CD4-positive, alpha-beta T cell treated with Interleukin-10 for 1 hour (primary cell): ENCODE data around the gene OR2C3.
"Not testable (repeated sequence)": the region's sequence is repeated elsewhere in the genome, so short reads cannot be mapped to it uniquely, and the experiment has no call there.

Source experiments
- DNase-seq: peaks from one replicate; pipeline ENCODE4 v3.0.0-alpha.2; 2020

OR2C3 gene

DNA sequence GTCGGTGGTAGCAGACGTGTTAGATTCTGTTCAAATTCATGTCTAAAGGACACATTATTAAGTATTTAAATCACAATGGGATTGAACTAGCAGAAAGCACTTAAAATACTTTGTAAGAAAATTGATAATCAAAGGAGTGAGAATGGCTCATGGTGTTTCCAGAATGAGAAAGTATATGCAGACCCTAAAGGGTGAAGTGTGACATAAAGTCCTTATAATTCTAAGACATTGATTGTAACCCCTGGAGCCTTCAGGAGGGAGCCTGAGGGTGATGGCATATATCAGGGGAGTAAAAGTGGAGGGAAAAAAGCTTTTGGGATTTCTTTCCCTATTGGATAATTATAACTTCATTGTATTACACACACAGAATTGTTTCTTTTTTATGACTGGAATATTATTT lies at the start of gene OR2C3:
Gene OR2C3 (minus strand): TSS at position 101 of the 400 bp plus-strand sequence. CDS start 3,929 bp downstream, outside the sequence.
- DNase-seq, result no peak

DNA sequence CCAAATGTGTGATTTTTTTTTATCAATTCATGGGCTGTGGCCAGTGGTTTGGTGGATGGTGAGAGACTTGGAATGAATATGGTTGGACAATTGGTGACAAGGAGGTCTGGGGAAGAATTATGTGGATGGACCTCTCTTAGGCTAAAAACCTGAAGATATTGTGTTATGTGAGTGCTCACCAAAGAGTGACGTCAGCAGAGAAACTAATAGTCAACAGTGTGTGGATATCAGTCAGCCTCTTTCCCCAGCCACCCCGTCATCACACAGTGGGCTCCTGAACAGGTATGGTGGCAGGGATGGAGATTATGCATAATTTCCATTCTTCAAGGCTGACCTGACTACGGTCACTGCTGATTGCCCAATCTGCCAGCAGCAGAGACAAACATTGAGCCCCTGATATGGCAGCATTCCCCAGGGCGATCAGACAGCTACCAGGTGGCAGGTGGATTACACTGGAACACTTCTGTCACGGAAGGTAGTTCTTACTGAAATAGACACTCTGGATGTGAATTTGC lies 42.8 kb upstream of the OR2C3 start:
- no peak for DNase-seq

DNA sequence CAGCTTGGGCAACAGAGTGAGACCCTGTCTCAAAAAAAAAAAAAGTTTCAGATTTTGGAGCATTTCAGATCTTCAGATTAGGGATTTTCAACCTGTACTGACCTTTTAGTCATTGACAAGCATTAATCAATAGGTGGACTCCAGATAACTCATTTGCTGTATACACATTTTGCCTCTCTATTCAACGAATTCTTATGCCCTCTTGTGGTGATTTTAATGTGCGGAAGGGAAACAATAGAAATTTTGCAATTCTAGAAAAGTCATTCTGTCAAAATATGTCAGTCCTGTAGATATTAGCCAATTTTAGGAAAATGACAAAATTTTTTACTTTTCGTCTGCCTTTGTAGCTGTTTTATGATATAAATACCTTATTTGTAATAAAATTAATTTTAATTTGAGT lies 40.3 kb upstream of the OR2C3 start:
- peak; percentile 2 for DNase-seq

DNA sequence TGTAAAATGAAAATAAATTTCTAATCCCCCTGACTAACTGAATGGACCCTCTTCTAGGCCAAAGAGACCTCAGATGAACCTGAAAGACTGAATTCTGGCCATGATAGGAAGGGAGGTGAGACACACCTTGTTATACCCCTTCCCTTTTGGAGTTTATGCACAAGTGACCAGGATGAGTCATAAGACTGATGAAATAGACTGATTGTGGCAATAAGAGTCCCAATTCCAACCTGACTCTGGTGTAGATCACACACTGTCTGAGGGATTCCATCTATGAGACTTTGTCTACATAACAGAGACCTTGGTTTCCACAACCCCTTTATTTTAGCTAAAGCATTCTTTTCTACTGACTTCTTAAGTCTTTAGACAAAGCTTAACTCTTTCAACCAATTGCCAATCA lies 38.4 kb upstream of the OR2C3 start:
- DNase-seq, result no peak

DNA sequence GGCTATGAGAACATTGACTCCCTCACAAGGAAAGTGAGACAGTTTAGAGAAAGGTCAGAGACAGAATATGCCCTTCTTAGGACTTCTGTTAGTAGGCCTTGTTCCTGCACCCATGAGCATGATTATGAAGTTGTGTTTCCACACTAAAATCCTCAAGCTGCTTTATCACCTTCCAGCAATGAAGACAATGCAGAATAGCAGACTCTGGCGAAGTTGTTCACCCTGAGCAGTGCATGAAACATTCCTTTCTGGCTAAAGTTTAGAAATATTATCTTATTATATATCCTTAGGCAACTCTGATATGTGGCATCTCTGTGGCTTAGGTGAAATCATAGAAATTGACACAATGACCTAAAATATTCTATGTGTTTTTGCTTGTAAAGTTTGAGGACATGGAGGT lies 38.0 kb upstream of the OR2C3 start:
- DNase-seq, result no peak

DNA sequence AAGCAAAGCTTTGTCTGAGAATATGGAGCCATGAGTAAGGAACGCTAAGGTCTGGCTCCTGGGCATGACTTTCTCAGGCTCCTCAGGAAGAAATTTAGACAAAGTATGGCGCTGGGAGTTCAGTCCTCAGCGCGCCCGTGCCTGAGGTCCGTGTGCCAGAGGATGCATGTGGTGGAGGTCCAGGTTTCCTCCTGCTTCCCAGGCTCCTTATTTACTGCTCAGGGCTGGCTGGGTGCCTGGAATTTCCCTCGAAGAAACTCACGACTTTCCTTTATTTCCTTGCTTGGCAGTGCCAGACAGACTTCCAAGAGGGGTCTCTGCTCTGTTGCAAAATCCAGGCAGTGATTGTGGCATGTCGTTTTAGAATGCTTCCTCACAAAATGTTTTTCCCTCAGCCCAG lies 26.0 kb upstream of the OR2C3 start:
- no peak for DNase-seq

DNA sequence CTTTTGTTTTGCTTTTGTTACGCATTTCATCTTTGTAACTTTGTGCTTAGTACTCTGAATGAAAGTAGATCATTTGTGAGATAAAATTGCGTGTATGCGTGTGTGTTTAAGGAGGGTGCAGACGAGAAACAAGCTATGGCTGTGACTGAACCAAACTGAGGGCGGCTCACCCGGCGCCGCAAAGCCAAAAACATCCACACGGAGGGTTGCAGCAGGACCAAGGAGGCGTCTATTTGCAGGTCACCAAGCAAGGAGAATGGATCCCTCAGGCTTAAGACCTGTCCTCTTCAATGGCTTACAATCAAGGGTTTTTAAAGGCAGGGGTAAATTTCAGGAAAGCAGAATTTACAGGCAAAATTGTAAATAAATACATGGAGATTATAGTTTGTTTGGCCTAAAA lies 25.5 kb upstream of the OR2C3 start:
- no peak for DNase-seq

DNA sequence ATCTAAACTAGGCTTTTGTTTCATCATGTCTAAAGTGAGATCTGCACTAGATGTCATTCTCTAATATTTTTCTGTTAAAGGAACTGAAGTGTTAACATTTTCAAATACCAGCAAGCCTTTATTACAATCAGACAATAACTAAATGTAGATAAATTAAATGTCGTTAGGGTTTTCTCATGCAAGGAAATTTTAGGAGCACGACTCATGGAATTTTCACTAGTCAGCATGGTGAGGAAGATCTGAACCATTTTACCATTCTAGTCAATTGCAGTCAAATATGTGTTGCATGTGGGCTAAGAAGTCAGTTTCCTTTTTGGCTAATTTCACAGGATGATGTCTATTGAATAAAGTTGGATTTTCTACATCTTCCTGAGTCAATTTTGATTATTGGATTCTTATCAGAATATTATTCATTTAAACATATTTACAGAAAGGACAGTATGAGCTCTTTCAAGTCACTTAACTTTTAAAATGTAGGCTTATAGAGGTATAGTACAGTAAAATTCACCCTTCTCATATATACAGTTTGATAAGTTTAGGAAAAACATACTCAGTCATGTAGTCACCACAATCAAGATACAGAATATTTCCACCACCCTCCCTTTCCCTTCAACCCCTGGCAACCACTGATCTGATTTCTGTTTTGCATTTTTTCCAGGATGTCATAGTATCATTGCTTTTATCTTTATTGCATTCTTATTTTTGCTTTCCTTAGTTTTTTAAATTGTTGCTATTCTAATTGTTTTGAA lies 21.9 kb upstream of the OR2C3 start:
- no peak for DNase-seq

DNA sequence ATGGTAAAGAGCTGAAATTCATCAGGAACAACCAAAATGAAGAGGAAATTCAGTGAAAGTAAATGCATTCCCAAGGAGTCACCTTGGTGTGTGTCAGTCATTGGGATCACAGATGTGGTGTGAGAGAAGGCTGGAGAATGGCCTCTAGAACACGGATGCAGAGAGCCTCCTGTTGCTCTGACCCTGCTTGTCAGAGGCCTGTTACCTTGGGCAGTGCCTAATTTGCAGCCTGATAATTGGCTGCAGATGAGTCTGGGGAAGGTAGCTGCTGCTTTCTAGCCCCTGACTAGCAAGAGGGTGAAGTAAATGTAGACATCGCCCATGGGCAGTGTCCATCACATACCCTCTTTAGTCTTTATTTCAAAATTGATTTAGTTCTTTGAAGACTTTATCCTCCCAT lies 16.0 kb upstream of the OR2C3 start:
- DNase-seq, result no peak

DNA sequence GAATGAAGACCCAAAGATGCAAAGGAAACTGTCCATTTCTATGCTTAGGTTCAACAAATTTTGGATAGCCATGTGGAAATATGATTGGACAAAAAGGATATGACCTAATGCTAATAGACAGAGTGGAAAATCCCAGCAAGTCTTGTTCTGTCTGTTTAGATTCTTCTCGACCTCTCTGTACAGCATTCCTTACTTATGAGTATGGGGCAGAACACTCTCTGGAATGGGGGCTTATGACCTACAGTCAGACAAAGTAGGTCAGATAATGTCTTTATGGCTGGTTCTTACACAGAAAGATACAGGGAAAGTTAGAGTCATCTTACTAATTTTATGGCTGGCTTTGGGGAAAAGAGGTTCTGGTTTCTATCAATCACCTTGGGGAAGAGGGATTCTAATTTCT lies 15.5 kb upstream of the OR2C3 start:
- no peak for DNase-seq

GRCh38 chr1:247548769-247549182 lies 12.5 kb upstream of the OR2C3 start, which contains the start of gene GCSAML:
TSS of gene GCSAML (plus strand) at chr1:247549134. CDS start at chr1:247549192, 58 bp downstream.
- no peak for DNase-seq

DNA sequence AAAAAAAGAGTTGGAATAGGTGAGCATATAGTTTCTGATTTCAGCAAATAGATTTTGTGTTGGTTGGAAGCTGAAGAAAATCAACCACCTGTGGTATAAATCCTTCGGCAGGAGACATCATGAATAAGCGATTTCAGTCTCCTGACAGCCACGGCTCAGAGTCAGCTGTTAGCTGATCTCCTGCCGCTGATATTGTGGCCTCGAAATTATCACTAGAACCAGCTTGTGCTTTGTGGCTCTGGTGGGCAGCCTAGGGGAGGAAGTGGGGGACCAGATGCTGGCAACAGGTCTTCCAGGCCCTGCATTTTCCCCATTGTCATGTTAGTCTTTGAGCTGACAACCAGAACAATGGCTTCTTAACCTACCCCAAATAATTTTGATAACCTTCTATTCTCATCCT lies 11.9 kb upstream of the OR2C3 start:
- no peak for DNase-seq

GRCh38 chr1:247542811-247543210 lies 6.6 kb upstream of the OR2C3 start:
- no peak for DNase-seq

GRCh38 chr1:247540581-247540980 lies 4.3 kb upstream of the OR2C3 start:
- DNase-seq, result no peak

DNA sequence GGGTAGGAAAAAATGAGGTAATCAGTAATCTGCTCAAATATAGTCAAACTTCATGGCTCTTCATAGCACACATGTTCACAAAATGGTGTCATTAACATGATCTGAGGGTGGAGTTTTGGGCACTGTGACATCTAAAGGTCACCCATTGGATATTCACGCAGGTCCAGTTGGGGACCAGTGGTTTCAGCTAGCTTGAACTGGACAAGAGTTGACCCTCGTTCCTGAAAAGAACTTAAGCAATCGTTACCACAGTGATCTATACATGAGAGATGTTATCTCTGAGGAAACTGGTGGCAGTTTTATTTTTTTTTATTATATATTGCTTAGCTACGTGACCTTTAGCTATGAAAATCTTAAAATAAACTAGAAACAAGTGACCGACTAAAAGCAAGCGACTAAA lies 3.0 kb upstream of the OR2C3 start:
- no peak for DNase-seq

- DNase-seq, result no peak
Measured at GRCh38 chr1:247538561-247538960, 2.3 kb upstream of the OR2C3 start.

DNA sequence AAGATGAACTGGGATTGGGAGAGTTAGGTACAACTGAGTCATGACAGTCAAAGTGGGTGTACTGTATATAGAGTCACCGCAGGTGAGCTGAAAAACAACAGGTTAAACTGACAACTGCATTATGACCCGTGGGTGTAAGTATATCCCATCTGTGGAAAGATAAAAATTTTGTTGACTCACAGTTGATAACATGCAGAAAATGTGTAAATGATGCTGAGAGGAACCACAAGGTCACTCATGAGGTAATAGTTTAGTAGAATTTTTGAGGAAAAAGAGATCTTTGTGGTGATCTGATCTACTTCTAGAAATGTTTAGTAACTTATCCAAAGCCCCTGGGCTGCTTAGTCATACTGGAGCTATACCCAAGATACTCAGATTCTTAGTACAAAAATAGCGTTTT lies 838 bp downstream of the OR2C3 start:
- DNase-seq, result no peak

GRCh38 chr1:247531937-247532336 lies 4.3 kb downstream of the OR2C3 start:
- DNase-seq, result no peak

GRCh38 chr1:247530785-247531184 lies 5.5 kb downstream of the OR2C3 start:
- DNase-seq, result no peak

DNA sequence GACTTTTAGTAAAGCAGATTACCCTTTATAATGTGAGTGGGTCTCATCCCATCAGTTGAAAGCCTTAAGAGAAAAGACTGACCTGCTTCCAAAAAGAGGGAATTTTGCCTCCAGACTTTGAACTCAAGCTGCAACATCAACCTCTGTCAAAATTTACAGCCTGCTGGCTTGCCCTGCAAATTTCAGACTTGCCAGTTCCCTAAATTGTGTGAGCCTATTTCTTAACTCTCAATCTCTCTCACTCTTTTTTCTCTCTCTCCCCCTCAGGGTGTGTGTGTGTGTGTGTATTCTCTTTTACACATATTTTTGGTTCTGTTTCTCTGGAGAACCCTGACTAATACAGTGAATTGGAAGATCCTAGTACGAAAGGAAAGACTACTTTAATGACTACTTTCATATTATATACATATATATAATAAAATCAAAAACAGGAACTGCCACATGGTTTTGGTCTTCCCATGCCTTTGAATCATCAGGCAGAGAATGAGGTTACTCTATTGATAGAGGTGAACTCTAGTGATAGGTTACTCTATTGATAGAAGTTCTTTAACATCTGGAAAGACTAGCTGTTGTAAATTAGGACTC lies 6.4 kb downstream of the OR2C3 start:
- no peak for DNase-seq

- no peak for DNase-seq
Measured at GRCh38 chr1:247528812-247529474, 7.3 kb downstream of the OR2C3 start.

DNA sequence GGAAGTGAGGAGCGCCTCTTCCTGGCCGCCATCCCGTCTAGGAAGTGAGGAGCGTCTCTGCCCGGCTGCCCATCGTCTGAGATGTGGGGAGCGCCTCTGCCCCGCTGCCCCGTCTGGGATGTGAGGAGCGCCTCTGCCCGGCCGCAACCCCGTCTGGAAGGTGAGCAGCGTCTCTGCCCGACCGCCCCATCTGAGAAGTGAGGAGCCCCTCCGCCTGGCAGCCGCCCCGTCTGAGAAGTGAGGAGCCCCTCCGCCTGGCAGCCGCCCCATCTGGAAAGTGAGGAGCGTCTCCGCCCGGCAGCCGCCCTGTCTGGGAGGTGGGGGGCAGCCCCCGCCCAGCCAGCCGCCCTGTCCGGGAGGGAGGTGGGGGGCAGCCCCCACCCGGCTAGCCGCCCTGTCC lies 14.4 kb downstream of the OR2C3 start:
- DNase-seq, result not testable (repeated sequence)

- DNase-seq, result no peak
Measured at GRCh38 chr1:247518613-247518891, 17.7 kb downstream of the OR2C3 start.
